NT2/D1 (cell line): ENCODE measurements around the gene ZDHHC9.

Experiments used
- DNase-seq: peaks from one replicate; pipeline ENCODE4 v3.0.0-alpha.2; 2011; ENCODE audit warnings: low read depth, low spot score
- H3K27me3 ChIP-seq: 2 replicates; pipeline ENCODE4 v1.6.0; 2011; ENCODE audit warnings: mild to moderate bottlenecking; ENCODE audit not compliant: insufficient read length, insufficient read depth
- H3K36me3 ChIP-seq: 2 replicates; pipeline ENCODE4 v1.6.1; 2011; ENCODE audit warnings: mild to moderate bottlenecking, low read length, mixed read lengths; ENCODE audit not compliant: insufficient read depth, insufficient read length
- H3K4me1 ChIP-seq: 2 replicates; pipeline ENCODE4 v1.5.1; 2011; ENCODE audit not compliant: insufficient read depth, insufficient read length
- H3K4me3 ChIP-seq: 2 replicates; pipeline ENCODE4 v1.5.1; 2011; ENCODE audit warnings: low read depth; ENCODE audit not compliant: insufficient read length
- H3K9ac ChIP-seq: 2 replicates; pipeline ENCODE4 v1.6.0; 2011; ENCODE audit warnings: low read depth; ENCODE audit not compliant: insufficient read length
- H3K9me3 ChIP-seq: 2 replicates; pipeline ENCODE4 v1.5.1; 2011; ENCODE audit warnings: mild to moderate bottlenecking, low read length; ENCODE audit not compliant: insufficient read depth
- SUZ12 ChIP-seq: IDR thresholded peaks from 2 replicates; pipeline ENCODE4 v1.6.1; 2011; ENCODE audit not compliant: insufficient read length, insufficient read depth; ENCODE audit errors: extremely low read depth
- YY1 ChIP-seq: IDR thresholded peaks from 2 replicates; pipeline ENCODE4 v1.6.1; 2011; ENCODE audit not compliant: insufficient read length, insufficient read depth
- ZNF274 ChIP-seq: IDR thresholded peaks from 2 replicates; pipeline ENCODE4 v1.6.1; 2011; ENCODE audit warnings: mild to moderate bottlenecking, low read depth, low read length

Gene ZDHHC9

DNA sequence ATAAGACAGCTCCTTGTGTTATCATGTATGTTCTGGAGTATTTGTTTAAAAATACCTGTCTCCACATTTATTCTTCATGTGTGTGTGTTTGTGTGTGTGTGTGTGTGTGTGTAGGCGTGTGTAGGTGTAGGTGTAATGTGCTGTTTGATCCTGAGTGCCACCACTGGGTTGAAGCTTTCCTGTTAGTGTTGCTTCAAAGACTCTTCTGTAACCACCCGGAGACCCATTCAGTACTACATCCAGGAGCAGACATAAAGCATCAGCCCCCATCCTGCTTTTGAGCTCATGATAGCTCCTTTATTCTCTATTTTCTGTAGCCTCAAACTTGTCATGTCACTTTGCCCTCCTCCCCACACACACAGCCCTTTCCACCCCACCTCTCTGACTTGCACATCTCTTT is 3.0 kb upstream of the ZDHHC9 start:
- no peak for DNase-seq
- no peak overlapping the region for H3K4me3 ChIP-seq
- H3K27me3 ChIP-seq: no peaks in the 10 kb centered on the region
- TF ChIP-seq YY1 (no peak), SUZ12 (no peak), ZNF274 (no peak)
- no peaks in the 10 kb centered on the region for H3K4me1 ChIP-seq
- H3K9me3 ChIP-seq: no peaks in the 10 kb centered on the region
- no peak overlapping the region for H3K9ac ChIP-seq
- H3K36me3 ChIP-seq: peaks cover 2% of the 10 kb centered on the region

DNA sequence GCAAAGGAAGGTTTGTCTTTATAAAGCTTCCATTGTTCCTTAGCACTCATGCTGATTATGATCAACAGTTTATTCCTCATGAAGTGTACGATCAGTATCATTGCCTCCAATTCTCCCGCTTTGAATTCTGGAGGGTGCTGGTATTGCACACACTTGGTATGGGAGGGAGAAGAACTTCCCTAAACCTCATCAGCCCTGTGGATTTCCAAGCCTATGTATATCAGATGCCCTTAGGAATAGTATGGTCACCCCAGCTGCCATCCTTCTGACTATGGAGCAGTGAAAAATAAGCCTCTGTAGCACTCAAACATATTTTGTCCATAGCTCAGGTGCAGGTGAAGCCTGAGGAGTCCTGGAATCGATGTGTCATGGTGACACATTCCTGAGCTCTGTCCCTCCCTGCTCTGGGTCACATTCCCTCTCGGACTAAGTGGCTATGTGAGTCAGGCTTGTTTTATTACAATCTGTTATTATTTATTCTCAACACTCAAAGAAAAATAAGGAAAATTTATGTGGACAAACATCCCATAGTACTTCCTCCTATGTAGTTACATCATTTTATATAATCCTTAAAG is 2.0 kb upstream of the ZDHHC9 start:
- H3K9me3 ChIP-seq: no peaks in the 10 kb centered on the region

DNA sequence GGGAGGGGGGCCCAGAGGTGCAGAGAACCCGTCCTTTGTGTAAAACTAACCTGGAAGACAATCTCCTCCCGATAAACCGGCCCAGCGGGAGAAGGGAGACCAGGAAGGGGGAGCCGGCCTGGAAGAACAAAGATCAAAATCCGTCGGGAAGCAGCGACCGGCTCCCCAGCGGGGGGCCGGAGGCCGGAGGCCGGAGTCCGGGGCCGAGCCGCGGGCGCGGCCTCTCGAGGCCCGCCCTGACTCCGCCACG is 552 bp downstream of the ZDHHC9 start:
- no peak for TF ChIP-seq YY1
- no peak for TF ChIP-seq ZNF274
- TF ChIP-seq SUZ12: no peak
- Histone ChIP-seq H3K9ac (peak overlapping the region; percentile 76), H3K4me3 (peak overlapping the region; percentile 54), H3K9me3 (no peaks in the 10 kb centered on the region), H3K4me1 (no peaks in the 10 kb centered on the region), H3K36me3 (peaks cover 11% of the 10 kb centered on the region), H3K27me3 (no peaks in the 10 kb centered on the region)
- no peak for DNase-seq

More for the DNA sequence above, 2.0 kb upstream of the ZDHHC9 start:
- DNase-seq: no peak
- Histone ChIP-seq H3K36me3 (peaks cover 4% of the 10 kb centered on the region), H3K4me1 (no peaks in the 10 kb centered on the region), H3K9ac (no peak overlapping the region), H3K27me3 (no peaks in the 10 kb centered on the region), H3K4me3 (no peak overlapping the region)
- TF ChIP-seq ZNF274 (no peak), YY1 (no peak), SUZ12 (no peak)

DNA sequence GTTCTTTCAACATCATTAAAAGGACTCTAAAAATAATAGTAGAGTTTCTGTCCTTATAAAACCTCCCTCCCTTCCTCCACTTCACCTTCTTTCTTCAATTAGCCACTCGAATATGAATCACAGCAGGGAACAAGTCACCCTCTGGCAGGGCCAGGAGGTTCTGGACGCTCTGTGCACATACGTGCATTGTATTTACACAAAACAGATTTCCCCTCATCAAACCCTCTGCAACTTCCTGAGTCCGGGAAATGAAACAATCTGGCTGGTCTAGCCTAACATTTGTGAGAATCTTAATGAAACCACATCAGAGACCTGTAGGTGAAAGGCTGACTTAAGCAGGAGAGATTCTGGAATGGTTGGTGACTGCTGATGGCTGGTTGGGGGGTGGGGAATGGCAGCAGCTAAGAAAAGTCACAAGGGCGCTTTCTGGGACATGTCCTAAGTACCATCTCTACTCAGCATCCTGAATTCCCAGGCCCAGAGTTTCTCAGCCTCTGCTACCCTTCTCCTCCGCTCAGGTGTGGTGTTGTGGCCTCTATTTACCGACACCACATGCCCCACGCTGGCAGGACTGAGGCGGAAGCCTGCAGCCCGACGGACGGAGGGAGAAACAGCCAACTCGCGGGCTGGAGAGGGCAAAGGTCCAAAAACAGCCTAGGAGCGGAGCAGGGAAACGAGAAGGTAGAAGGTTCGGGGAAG is 1.0 kb downstream of the ZDHHC9 start:
- Histone ChIP-seq H3K9ac (peak overlapping the region; percentile 76), H3K27me3 (no peaks in the 10 kb centered on the region), H3K9me3 (no peaks in the 10 kb centered on the region), H3K36me3 (peaks cover 13% of the 10 kb centered on the region), H3K4me1 (no peaks in the 10 kb centered on the region), H3K4me3 (peak overlapping the region; percentile 54)
- TF ChIP-seq SUZ12: no peak
- TF ChIP-seq YY1: no peak
- TF ChIP-seq ZNF274: no peak
- no peak for DNase-seq

DNA sequence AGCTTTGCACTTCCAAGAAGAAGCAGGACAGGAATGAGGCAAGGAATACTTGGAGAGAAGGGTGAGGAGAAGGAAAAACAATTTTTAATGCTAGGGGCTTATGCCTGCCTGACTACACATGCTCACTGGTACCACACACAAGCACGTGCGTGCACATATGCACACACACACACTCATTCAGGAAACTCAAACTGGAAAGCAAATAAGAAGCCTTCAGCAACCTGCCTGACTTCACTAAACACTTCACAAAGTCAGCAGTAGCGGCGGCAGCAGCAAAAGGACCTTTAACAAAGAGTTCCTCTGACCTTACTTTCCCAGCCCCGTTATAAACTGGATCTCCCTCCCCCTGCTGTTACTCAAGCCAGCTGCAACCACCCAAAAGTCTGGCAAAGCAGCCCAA is 3.3 kb downstream of the ZDHHC9 start:
- Histone ChIP-seq H3K9me3 (no peaks in the 10 kb centered on the region), H3K4me3 (no peak overlapping the region), H3K27me3 (no peaks in the 10 kb centered on the region), H3K4me1 (no peaks in the 10 kb centered on the region), H3K9ac (no peak overlapping the region), H3K36me3 (peaks cover 22% of the 10 kb centered on the region)
- TF ChIP-seq ZNF274 (no peak), SUZ12 (no peak), YY1 (no peak)
- DNase-seq: no peak

DNA sequence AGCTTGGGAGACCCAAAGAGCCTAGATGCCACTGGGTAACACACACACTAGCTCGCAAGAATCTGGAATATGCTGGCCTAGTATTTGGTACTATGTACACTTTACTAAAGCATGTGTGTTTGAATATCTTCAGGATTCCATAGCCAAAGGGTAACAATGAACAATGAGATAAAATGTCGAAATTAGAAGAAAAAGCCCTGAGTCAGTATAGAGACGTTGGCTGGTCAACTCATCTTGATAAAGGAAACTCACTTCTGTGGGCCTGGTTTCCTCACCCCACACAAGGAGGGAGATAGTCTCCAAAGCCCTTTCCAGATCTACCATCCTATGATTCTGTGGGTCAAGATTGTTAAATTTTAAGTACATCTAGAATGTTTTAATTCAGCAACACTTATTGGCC is 6.9 kb downstream of the ZDHHC9 start:
- no peak for DNase-seq
- Histone ChIP-seq H3K9ac (no peak overlapping the region), H3K4me1 (no peaks in the 10 kb centered on the region), H3K9me3 (no peaks in the 10 kb centered on the region), H3K36me3 (peaks cover 21% of the 10 kb centered on the region), H3K27me3 (no peaks in the 10 kb centered on the region), H3K4me3 (no peak overlapping the region)
- TF ChIP-seq ZNF274 (no peak), SUZ12 (no peak), YY1 (no peak)

DNA sequence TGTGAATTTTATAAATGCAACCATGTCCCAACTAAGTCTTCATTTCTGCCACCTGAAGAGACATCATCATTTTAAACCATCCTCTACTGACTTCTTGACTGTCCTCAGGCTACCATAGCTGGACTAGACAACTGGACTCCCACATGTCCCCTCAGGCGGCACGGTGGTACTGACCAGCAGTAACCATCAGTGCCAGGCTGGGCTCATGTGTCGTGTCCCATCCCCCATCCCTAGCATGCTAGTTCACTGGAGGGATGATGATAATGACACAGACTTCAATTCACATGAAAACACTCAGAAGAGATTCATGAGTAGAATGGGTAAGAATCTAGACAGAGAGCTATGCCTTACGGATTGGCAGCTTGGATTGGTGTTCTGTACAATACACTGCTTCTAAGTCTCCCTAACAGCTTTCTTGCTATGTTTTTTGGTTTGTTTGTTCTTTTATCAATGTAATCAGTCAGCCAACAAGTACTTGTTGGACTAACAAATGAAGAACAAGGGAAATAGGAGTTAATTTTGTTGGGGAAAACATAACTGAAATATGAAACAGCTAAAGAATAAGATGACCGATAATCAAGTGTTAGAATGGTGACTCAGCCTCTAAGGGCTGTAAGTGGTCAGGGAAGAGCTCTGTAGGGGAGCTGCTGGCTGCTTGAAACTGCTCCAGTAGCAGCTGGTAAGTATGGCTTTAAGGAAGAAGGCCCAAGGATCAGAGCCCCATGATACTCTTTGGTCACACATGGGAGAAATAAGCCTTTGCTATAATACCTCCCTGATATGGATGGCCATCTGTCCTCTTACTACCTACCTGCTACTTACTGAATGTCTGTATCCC is 10.3 kb downstream of the ZDHHC9 start:
- DNase-seq: no peak
- Histone ChIP-seq H3K9me3 (no peaks in the 10 kb centered on the region), H3K4me1 (no peaks in the 10 kb centered on the region), H3K9ac (no peak overlapping the region), H3K4me3 (no peak overlapping the region), H3K36me3 (peaks cover 16% of the 10 kb centered on the region), H3K27me3 (no peaks in the 10 kb centered on the region)
- no peak for TF ChIP-seq ZNF274
